Right lobe of liver (tissue), 4 donors: ENCODE measurements around the gene CTSD.

ENCODE experiments used
- POLR2A ChIP-seq: fragments of 450-650 bp; IDR thresholded peaks from one replicate; pipeline ENCODE4 v1.6.1; 2017; ENCODE audit warnings: antibody characterized with exemption, mild to moderate bottlenecking
- TF ChIP-seq, protein P1 (sequence below), 4 donors: fragments of 200-600 bp in 3 of 4; fragments of 450-650 bp in 1 of 4; IDR thresholded peaks; one replicate each; pipeline versions ENCODE4 v1.5.1 to v1.8.0; 2016 to 2022; ENCODE audit warnings: antibody characterized with exemption in 4 of 4, mild to moderate bottlenecking in 2 of 4
- donor health status: DM: no; HTN: no; CAD: no.
- donor health status: DM: no; HTN: no; CAD: no.
- donor health status: DM: no; HTN: yes; CAD: no.

DNA sequence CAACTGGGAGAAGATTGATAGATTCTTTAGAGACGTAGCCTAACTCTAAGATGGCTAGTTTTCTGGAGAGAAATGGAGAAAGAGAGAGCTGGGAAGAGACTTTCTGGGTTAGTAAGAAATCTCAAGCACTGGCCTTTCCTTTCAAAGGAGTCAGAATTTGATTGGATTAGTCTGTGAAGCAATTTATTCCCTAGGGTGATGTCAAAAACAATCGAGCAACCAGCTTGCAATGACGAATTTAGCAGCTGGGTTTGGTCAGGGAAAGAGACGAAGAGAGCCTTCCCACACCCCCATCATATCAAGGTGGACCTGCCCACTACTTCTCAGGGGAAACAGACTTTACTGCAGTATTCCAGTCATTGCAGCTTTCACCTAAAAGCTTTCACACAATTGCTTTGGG is 56.0 kb downstream of the CTSD start:
- no peak for TF ChIP-seq POLR2A
- TF ChIP-seq, protein P1, sequence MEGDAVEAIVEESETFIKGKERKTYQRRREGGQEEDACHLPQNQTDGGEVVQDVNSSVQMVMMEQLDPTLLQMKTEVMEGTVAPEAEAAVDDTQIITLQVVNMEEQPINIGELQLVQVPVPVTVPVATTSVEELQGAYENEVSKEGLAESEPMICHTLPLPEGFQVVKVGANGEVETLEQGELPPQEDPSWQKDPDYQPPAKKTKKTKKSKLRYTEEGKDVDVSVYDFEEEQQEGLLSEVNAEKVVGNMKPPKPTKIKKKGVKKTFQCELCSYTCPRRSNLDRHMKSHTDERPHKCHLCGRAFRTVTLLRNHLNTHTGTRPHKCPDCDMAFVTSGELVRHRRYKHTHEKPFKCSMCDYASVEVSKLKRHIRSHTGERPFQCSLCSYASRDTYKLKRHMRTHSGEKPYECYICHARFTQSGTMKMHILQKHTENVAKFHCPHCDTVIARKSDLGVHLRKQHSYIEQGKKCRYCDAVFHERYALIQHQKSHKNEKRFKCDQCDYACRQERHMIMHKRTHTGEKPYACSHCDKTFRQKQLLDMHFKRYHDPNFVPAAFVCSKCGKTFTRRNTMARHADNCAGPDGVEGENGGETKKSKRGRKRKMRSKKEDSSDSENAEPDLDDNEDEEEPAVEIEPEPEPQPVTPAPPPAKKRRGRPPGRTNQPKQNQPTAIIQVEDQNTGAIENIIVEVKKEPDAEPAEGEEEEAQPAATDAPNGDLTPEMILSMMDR (IDR thresholded peaks at IDR 0.05), result no peak
